Endothelial cell (in vitro differentiated cells): ENCODE measurements around the gene ITGB5. TPM values are rescaled to one million over a fixed set of nuclear protein-coding genes. Genes with fewer than 3 reads are reported as not detected.
A peak's percentile ranks its signal among the peaks of the same experiment; 100 is the strongest.
"Not testable (repeated sequence)": the region's sequence is repeated elsewhere in the genome, so short reads cannot be mapped to it uniquely, and the experiment has no call there.

Experiments used
- DNase-seq: peaks from one replicate; pipeline ENCODE4 v3.0.0; 2021; ENCODE audit warnings: low spot score
- H3K27ac Mint-ChIP-seq: one replicate; pipeline ENCODE4 v1.8.0; 2021; ENCODE audit warnings: mixed read lengths, inconsistent platforms; ENCODE audit not compliant: unreplicated experiment
- H3K27me3 Mint-ChIP-seq: one replicate; pipeline ENCODE4 v1.8.0; 2021; ENCODE audit warnings: mild to moderate bottlenecking, moderate library complexity, mixed read lengths, inconsistent platforms; ENCODE audit not compliant: unreplicated experiment
- H3K36me3 Mint-ChIP-seq: one replicate; pipeline ENCODE4 v1.8.0; 2021; ENCODE audit warnings: mild to moderate bottlenecking, low read depth, mixed read lengths, inconsistent platforms; ENCODE audit not compliant: unreplicated experiment
- H3K4me1 Mint-ChIP-seq: one replicate; pipeline ENCODE4 v1.8.0; 2021; ENCODE audit warnings: mild to moderate bottlenecking, mixed read lengths, inconsistent platforms; ENCODE audit not compliant: unreplicated experiment
- H3K4me3 Mint-ChIP-seq: one replicate; pipeline ENCODE4 v1.8.0; 2021; ENCODE audit warnings: mild to moderate bottlenecking, mixed read lengths, inconsistent platforms; ENCODE audit not compliant: unreplicated experiment
- H3K9me3 Mint-ChIP-seq: one replicate; pipeline ENCODE4 v1.8.0; 2021; ENCODE audit warnings: mixed read lengths, inconsistent platforms; ENCODE audit not compliant: unreplicated experiment
- total RNA-seq: library from RNA; stranded (reverse); fragmentation: NEBNext Ultra II Directional; extraction: Animal tissue kit (Norgen Biotek cat#: 25700); gene quantifications from one replicate; pipeline ENCODE4 v1.2.1, GENCODE V29; 2021; ENCODE audit not compliant: unreplicated experiment
- TF ChIP-seq, protein P1 (sequence below): fragments of 200-600 bp; sonication (generic); IDR thresholded peaks from one replicate; pipeline ENCODE4 v1.5.0; 2021; ENCODE audit warnings: antibody characterized with exemption; ENCODE audit not compliant: unreplicated experiment

ITGB5 gene
- total RNA-seq, 1 donor from 2014 or later: 55.2 TPM

DNA sequence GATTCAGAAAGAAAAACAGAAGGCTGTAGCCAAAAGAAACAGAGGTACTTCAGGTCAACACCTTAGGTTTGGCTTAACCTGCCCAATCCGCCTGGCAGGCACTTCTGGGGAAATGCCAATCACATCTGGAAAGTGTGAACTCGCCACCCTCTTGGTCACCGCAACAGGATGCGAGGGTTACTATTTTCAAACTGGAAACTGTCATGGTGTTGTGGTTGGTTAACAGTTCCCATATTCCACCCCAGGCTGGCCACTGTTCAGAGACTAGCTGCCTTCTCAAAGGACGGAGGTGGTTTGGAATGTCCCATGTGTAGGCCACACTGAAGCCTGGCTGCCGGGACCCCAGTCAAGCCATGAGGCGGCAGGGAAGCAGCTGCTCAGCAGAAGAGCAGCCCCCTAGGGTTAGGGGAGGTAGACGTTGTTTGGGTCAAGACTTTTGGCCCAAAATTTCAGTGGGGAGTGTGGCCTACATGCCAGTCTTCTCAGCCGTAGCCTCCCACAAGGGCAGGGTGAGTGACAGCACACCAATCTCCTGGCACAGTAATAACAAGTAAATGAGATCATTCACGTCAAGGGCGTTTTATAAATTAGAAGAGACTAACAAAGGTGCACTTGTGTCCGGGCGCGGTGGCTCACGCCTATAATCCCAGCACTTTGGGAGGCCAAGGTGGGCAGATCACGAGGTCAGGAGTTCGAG lies 102.3 kb downstream of the ITGB5 start:
- H3K36me3 Mint-ChIP-seq: peaks cover 4% of the 10 kb centered on the region
- H3K9me3 Mint-ChIP-seq: no peaks in the 10 kb centered on the region
- TF ChIP-seq, protein P1, sequence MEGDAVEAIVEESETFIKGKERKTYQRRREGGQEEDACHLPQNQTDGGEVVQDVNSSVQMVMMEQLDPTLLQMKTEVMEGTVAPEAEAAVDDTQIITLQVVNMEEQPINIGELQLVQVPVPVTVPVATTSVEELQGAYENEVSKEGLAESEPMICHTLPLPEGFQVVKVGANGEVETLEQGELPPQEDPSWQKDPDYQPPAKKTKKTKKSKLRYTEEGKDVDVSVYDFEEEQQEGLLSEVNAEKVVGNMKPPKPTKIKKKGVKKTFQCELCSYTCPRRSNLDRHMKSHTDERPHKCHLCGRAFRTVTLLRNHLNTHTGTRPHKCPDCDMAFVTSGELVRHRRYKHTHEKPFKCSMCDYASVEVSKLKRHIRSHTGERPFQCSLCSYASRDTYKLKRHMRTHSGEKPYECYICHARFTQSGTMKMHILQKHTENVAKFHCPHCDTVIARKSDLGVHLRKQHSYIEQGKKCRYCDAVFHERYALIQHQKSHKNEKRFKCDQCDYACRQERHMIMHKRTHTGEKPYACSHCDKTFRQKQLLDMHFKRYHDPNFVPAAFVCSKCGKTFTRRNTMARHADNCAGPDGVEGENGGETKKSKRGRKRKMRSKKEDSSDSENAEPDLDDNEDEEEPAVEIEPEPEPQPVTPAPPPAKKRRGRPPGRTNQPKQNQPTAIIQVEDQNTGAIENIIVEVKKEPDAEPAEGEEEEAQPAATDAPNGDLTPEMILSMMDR: no peak

DNA sequence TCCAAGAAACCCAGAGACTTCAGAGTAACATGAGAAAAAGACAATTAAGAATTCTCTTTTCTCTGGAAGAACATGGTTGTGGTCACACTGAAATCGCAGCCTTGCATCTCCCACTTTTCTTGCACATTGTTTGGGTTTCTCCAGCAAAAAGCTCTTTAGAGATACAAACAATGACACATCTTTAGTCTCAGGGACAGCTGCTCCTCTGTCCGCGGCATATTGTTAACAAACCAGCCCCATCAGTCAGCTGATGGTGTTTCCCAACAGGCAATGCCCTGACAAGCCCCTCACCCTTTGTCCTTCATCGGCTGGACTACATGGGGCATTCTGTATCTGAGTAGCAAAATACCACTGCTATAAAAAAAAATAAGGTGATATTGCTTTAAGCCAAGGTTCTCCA lies 103.5 kb downstream of the ITGB5 start:
- Mint-ChIP-seq H3K4me1 (peaks cover 41% of the 10 kb centered on the region), H3K27me3 (peaks cover 1% of the 10 kb centered on the region), H3K36me3 (peaks cover 9% of the 10 kb centered on the region), H3K9me3 (no peaks in the 10 kb centered on the region), H3K4me3 (no peak overlapping the region), H3K27ac (no peak overlapping the region)
- DNase-seq: no peak
- TF ChIP-seq, protein P1: no peak

More for the DNA sequence above, 102.3 kb downstream of the ITGB5 start:
- Mint-ChIP-seq H3K4me3 (no peak overlapping the region), H3K4me1 (peaks cover 37% of the 10 kb centered on the region), H3K27ac (no peak overlapping the region), H3K27me3 (peaks cover 1% of the 10 kb centered on the region)
- DNase-seq: no peak

DNA sequence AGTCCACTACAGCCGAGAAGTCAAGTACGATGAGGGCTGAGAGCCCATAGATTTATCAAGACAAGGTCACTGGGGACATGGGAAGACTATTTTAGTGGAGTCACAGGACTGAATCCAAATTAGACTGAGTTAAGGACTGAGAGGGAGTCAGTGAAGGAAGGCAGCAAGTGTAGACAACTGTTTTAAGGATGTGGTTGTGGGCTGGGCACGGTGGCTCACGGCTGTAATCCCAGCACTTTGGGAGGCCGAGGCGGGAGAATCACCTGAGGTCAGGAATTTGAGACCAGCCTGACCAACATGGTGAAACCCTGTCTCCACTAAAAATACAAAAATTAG lies 104.8 kb downstream of the ITGB5 start:
- H3K4me1 Mint-ChIP-seq: peaks cover 40% of the 10 kb centered on the region
- H3K27me3 Mint-ChIP-seq, DNase-seq, H3K9me3 Mint-ChIP-seq: not testable (repeated sequence)
- peaks cover 19% of the 10 kb centered on the region for H3K36me3 Mint-ChIP-seq
- peak overlapping the region; percentile 38 for H3K4me3 Mint-ChIP-seq
- peak overlapping the region; percentile 78 for H3K27ac Mint-ChIP-seq

DNA sequence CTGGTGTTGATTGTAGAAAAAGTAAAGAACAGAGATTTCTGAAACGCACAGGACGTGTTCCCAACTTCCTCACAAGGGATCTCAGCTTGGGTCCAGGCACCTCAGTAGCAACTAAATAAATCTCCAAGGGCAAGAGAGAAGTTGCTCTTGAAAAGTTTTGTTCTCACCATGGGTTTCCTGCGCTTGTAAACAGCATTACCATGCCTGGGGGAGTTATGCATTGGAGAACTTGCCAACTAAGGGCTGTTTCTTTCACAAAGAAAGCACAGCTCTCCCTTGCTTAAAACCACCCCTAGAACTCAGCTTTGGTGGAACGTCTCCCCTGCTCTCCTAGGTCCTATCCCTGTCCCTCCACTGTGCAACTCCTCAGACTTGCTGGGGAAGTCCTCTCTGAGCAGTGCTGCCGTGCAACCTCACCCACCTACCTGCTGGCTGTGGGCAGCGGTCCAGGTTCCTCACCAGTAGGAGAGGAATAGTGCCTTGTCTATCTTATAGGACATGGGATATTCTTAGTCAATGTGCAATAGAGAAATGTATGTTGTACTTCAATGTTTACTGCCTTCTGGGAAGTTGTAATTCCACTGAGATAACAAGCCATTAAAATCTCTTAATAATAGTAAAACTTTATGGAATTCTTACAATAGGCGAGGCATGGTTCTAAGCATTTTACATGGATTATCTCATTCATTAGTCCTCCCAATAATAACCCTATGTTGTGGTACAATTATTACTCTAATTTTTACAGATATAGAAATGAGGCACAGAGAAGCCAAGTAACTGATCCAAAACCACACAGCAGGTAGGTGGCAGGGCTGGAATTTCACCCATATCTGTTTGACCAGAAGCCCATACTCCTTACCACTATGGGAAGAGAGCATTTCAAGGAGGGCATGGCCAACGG lies 105.4 kb downstream of the ITGB5 start:
- H3K9me3 Mint-ChIP-seq: no peaks in the 10 kb centered on the region
- TF ChIP-seq, protein P1: no peak
- H3K27ac Mint-ChIP-seq: peak overlapping the region; percentile 94
- peak overlapping the region; percentile 38 for H3K4me3 Mint-ChIP-seq
- peaks cover 19% of the 10 kb centered on the region for H3K36me3 Mint-ChIP-seq
- H3K27me3 Mint-ChIP-seq: peaks cover 1% of the 10 kb centered on the region
- DNase-seq: no peak
- H3K4me1 Mint-ChIP-seq: peaks cover 34% of the 10 kb centered on the region

DNA sequence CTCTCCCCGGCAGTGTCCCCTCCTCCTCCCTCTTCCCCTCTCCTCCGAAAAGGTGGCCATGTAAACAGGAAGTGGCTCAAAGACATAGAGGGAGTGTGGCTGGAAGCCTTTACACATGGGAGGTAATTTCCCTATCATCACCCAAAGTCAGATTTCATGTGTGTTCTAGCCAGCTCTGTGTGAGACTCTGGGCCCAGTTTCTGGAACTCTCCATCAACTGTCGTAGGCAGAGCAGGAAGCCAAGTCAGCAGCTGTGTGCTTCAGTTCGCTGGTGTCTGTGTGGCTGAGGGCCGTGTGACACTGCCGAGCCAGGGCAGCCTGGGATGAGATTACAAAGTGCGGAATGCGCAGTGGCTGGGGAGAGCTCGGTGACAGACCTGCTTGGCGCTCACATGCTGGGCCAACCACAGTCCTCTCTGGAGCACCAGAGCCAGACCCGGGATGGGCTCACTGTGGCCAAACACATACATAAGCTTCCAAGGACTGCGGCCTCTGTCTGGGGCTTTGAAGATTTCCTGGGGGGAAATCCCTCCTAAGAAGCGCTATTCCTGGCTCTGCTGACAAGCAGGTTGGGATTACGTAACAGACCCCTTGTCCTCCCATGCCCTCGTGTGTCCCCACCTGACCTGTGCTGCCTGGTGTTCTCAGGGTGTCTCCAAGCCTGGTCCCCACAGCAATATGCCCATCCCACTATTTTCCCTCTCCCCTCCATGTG lies 106.2 kb downstream of the ITGB5 start:
- TF ChIP-seq, protein P1: no peak
- Mint-ChIP-seq H3K27ac (peak overlapping the region; percentile 94), H3K27me3 (no peaks in the 10 kb centered on the region), H3K4me1 (peaks cover 30% of the 10 kb centered on the region), H3K9me3 (no peaks in the 10 kb centered on the region), H3K4me3 (no peak overlapping the region), H3K36me3 (peaks cover 19% of the 10 kb centered on the region)
- peak; percentile 22 for DNase-seq
